ENCODE measurements around the gene VEZT.

Gene VEZT

DNA sequence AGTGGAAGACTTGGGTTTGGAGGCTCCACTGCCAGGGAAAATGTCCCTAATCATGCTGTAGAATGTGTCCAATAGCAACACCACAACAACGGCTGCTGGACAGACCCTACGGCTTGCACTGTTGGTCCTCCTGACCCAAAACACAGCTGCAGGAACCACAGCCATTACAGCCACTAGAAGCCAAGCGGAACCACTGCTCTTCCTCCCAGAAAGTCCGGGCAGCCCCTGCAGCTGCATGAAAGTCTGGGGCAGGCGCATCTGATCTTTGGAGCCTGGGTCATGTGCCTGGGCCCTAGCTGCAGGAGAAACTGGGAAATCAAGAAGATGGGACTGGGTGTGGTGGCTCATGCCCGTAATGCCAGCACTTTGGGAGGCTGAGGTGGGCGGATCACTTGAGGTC is 131.7 kb downstream of the VEZT start:
- DNase-seq (ENCODE audit: low read depth), result no peak
- no peaks in the 10 kb centered on the region for H3K36me3 ChIP-seq (ENCODE audit: control insufficient read depth, insufficient read depth, low read length, severe bottlenecking)
- no peak overlapping the region for H3K9ac ChIP-seq (ENCODE audit: low read length)
- H3K4me1 ChIP-seq (ENCODE audit: control insufficient read depth, insufficient read depth, low read length), result no peaks in the 10 kb centered on the region
- no peak overlapping the region for H3K4me3 ChIP-seq (ENCODE audit: low read length)
- no peaks in the 10 kb centered on the region for H3K27me3 ChIP-seq (replicated peaks; ENCODE audit: control insufficient read depth, insufficient read depth, low read length)
- no peaks in the 10 kb centered on the region for H3K9me3 ChIP-seq (ENCODE audit: control insufficient read depth, low read length)

DNA sequence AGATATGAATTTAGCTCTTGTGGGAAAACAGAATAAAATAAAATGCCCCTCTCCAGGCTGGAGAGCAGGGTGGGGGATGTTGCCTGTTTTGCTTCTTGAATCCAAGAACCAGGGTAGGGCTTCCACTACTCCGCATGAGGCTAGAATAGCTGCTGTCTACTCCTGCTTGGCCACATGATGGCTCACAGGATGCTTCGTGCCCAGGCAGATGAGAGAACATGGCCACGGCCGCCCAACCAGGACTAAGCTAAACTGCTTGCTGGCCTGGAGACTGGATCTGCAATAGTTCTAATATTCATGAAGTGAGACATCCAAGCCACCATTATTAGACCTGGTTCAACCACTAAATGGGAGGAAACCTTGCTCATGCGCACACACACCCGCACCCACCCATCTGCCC is 134.1 kb downstream of the VEZT start:
- no peak for DNase-seq (ENCODE audit: low read depth)
- H3K36me3 ChIP-seq (ENCODE audit: control insufficient read depth, insufficient read depth, low read length, severe bottlenecking), result no peaks in the 10 kb centered on the region
- H3K4me1 ChIP-seq (ENCODE audit: control insufficient read depth, insufficient read depth, low read length), result no peaks in the 10 kb centered on the region
- no peak overlapping the region for H3K9ac ChIP-seq (ENCODE audit: low read length)
- no peaks in the 10 kb centered on the region for H3K9me3 ChIP-seq (ENCODE audit: control insufficient read depth, low read length)
- H3K4me3 ChIP-seq (ENCODE audit: low read length), result no peak overlapping the region
- H3K27me3 ChIP-seq (replicated peaks; ENCODE audit: control insufficient read depth, insufficient read depth, low read length), result no peaks in the 10 kb centered on the region

Data from adipocyte (in vitro differentiated cells).